HG03097 (cell line): ENCODE data around the gene UNC119B.
"Not testable (repeated sequence)": the region's sequence is repeated elsewhere in the genome, so short reads cannot be mapped to it uniquely, and the experiment has no call there.

Experiments
- ATAC-seq: cut with Tn5 transposase; IDR thresholded peaks from one replicate; pipeline ENCODE4 v1.9.1; 2021; ENCODE audit not compliant: unreplicated experiment, low FRiP score

Gene UNC119B

DNA sequence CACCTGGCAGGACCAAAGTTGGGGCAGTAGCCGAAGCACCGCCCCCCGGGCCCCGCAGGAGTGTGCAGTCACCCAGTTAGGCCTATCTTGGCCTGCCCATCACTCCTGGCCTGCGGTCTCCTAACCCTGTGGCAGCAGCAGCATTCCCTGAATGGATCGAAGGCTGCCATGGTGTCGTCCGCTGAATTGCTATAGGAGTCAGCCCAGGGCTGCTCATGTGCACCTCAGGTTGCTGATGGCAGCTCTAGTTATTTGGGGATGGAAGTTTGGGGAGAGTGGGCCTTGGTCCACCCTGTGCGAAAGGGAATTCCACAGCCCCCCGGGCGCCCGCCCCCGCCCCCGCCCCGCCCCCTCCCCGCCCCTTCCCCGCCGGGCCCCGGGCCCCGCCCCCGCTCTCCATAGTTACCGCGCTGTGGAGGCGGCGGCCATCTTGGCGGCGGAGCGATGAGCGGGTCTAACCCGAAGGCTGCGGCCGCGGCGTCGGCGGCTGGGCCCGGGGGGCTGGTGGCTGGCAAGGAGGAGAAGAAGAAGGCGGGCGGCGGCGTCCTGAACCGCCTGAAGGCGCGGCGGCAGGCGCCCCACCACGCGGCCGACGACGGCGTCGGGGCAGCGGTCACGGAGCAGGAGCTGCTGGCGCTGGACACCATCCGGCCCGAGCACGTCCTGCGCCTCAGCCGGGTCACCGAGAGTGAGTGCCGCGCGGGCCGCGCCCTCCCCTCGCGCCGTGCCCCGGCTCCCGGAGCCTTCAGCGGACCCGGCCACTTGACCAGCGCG lies at the start of gene UNC119B:
TSS of gene UNC119B (plus strand) at position 428 of the 774 bp plus-strand sequence. CDS start at position 445, 17 bp downstream.
- peak; percentile 47 for ATAC-seq

- ATAC-seq: no peak
Observed at GRCh38 chr12:120661432-120661831, 48.8 kb upstream of the UNC119B start.

DNA sequence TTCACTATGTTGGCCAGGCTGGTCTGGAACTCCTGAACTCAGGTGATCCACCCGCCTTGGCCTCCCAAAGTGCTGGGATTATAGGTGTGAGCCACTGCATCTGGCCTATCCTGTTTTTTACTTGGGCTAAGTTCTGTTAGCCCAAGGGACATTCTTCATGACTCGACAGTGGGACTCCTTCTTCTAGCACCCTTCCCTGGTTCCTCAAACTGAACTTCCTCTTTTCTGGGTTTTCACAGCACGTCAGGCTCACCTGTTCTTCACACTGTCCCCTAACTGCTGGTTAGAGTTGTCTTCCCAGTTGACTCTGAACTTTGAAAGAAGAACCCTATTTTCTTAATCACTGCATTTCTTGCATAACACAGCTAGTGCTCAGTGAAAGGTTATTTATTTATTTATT lies 47.4 kb upstream of the UNC119B start:
- ATAC-seq: peak; percentile 52

DNA sequence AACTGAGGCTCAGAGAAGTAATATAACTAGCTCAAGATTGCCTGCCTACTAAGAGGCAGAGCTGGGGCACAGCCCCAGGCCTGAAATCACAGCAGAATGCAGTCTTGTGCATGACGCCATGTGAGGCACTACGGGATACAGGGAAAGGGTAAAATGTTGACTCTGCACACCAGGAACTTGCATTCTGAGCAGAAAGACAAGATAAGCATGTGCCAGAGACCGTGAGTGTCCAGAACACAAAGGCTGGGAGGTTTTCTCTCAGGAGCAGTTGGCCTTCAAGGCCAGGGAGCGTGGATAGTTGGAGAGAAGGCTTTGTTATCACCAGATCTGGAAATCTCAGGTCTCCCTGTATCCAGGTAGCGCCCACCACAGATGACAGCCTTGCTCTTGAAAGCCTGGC lies 46.5 kb upstream of the UNC119B start:
- no peak for ATAC-seq

DNA sequence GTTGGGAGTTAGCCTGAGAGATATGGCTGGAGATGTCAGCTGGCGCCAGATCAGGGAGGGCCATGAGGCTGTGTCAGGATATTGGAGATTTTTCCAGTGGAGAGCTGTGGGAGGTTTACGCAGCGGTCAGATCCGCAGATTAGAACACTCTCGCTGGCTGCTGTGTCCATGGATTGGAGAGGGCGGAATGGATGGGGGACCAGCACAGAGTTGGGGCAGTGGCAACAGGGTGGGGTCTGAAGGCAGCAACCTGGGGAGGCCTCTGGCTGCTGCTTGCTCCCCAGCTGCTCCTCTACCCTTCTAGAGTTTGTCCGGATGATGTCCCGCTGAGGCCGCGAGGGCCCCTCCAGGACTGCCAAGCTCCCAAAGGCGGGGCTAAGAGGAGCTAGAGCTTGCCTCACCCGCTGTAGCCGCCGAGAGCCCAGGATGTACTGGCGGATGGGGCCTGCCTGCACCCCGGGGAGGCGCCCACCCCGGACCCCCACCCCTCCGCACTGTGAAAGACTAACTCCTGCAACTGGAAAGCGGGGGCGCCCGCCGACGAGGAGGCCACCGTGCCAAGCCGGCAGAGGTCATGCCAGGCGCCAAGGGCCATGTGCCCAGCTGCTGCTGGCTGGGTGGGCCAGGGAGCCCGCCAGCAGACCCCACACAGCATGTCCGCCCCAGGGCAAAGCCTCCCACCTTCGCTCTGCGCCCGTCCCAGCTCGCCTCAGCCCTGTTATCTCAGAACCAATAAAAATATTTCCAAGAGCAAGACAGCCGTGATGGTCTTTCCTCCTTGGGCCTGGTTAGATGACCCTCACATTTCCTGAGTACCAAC lies 43.5 kb upstream of the UNC119B start:
- no peak for ATAC-seq

- ATAC-seq: no peak
Observed at GRCh38 chr12:120668091-120668867, 42.0 kb upstream of the UNC119B start.

GRCh38 chr12:120668868-120669840 lies 41.1 kb upstream of the UNC119B start:
- peak; percentile 58 for ATAC-seq

DNA sequence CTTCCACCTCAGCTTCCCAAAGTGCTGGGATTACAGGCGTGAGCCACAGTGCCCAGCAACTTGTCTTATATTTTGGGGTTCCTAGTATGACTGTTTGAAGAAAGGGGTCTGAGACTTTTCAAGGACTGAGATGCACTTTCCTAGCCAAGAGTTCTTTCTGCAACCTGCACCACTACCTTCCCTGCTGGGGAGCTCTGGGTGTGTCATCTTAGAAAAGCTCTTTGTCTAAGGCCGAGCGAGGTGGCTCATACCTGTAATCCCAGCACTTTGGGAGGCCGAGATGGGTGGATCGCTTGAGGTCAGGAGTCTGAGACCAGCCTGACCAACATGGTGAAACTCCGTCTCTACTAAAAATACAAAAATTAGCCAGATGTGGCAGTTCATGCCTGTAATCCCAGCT lies 40.0 kb upstream of the UNC119B start:
- ATAC-seq: not testable (repeated sequence)

- ATAC-seq: no peak
Observed at GRCh38 chr12:120670667-120671066, 39.6 kb upstream of the UNC119B start.

DNA sequence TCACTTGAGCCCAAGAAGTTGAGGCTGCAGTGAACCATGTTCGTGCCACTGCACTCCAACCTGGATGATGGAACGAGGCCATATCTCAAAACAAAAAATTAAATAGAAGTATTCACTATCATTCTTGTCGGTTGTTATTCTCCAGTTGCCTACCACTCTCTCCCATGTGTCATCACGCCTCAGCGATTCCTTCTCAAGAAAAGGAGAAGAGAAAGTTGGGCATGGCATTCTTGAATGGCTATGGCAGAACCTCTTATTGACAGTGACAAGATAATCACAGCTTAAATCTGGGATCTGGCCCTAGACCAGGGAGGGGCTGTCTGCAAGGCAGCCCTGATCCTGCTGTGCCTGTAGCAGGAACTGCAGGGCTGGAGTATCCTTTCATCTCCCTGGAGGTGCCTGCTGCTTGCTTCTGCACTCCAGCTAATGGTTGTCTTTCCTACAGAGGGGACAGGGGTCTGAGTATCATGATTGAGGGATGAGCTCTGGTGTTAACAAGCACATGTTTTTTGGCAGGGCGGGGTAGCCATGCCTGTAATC lies 36.1 kb upstream of the UNC119B start:
- ATAC-seq: no peak

DNA sequence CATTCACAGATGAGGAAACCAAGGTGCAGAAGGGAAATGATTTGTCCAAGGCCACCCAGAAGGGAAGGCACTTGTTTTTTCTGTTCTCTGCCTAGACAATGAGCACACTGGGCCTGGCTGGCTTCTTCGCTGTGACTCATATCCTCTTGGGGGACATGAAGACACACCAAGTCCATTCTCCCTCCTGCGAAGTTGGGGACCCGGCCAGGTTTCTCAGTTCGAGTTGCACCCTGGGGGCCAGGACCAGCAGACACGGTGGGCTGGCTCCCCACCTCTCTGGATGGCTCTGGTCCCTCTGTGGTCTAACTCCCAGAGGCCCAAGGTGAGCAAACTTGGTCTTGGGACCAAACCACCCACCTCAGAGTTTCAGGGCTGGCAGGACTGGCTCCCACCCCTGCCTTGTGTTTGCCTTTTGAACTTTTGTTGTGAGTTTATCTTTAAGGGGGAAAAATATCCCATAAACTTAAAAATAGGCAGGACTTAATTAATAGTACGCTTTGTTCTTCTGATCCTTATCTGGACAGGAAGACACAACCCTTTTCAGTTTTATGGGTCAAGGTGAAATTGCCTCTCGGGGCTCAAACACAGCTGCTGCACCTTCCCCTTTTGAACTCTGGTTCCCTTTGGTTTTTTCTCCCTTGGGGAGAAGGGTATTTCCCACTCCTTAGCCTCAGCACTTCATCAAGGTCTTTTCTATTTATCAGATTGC lies 32.3 kb upstream of the UNC119B start:
- ATAC-seq: peak; percentile 64

DNA sequence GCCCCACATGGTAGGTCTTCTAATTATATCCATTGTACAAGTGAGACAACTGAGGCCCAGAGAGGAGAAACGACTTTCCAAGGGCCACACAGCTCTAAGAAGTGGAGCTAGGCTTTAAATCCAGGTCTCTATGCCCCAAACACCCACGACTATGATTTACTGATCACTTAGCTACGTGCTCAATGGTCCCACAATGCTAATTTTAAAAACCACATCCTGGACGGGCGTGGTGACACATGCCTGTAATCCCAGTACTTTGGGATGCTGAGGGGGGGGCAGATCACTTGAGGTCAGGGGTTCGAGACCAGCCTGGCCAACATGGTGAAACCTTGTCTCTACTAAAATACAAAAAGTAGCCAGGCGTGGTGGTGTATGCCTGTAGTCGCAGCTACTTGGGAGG lies 31.7 kb upstream of the UNC119B start:
- ATAC-seq: peak; percentile 8

GRCh38 chr12:120680165-120680738 lies 30.0 kb upstream of the UNC119B start:
- no peak for ATAC-seq

GRCh38 chr12:120684523-120684932 lies 25.7 kb upstream of the UNC119B start:
- ATAC-seq: no peak

DNA sequence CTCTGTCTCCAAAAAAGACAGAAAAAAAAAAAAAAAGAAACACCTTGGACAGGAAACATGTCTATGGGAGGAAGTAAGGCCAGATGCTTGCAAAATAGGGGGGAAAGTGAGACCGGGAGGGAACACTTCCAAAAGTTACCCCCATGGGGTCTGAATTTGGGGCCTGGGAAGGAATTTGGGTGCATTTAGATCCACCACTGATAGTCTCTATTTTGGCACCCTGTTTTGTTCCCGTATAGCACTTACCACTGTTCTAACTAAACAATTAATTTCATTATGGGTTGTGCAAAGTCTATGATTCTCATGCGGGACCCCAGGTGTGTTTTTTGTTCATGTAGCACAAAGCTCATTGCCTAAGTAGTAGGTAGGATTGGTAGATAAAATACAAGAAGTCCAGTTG lies 24.7 kb upstream of the UNC119B start:
- no peak for ATAC-seq

- ATAC-seq: peak; percentile 69
Observed at GRCh38 chr12:120686151-120686689, 24.0 kb upstream of the UNC119B start.

- peak; percentile 60 for ATAC-seq
Observed at GRCh38 chr12:120686690-120687577, 23.3 kb upstream of the UNC119B start, which contains the start of gene MLEC. Gene MLEC (plus strand): TSS chr12:120687149. CDS start chr12:120687297, 148 bp downstream.
